Measurements from ENCODE around the gene OLFML2B.
A peak's percentile ranks its signal among the peaks of the same experiment; 100 is the strongest.

Gene OLFML2B

GRCh38 chr1:162023547-162024501 lies at the start of gene OLFML2B:
Gene OLFML2B (minus strand): TSS chr1:162023869. CDS start chr1:162023430, 439 bp downstream.
- POLR2A ChIA-PET: interaction anchor here (0.9 to 1.3 kb wide), 4 partner anchors 9 to 274 kb away, joined by 3 to 12 read pairs (median 3); partner anchors contain the start of gene DUSP12
- Histone ChIP-seq H3K27ac (ENCODE audit: extremely low read depth, low read depth, low read length) (no peak within 1 kb of the TSS; the same call in 1 of the 2 replicates), H3K36me3 (ENCODE audit: control insufficient read depth in 2 of 2, insufficient read depth in 1 of 2, low read length in 2 of 2) (no peaks in the 10 kb centered on the region), H3K4me1 (ENCODE audit: control insufficient read depth, insufficient read depth, low read length) (peaks cover 12% of the 10 kb centered on the region), H3K4me3 (ENCODE audit: low read depth, low read length) (peak within 1 kb of the TSS; percentile 43), H3K9me3 (ENCODE audit: control insufficient read depth, insufficient read depth, low read depth, low read length) (no peaks in the 10 kb centered on the region)
- CTCF ChIA-PET: interaction anchor here (0.5 to 4.2 kb wide), 12 partner anchors 12 to 481 kb away, joined by 3 to 30 read pairs (median 4); no protein-coding TSS in a partner anchor
- no peak for TF ChIP-seq ZNF558 (tag by site-specific recombination; IDR thresholded peaks at IDR 0.05)
- TF ChIP-seq ZFP69B (tag by site-specific recombination; IDR thresholded peaks at IDR 0.05): 0 out of 2 replicates have a peak, but pooled peaks have one; percentile 18
- TF ChIP-seq, protein P1, sequence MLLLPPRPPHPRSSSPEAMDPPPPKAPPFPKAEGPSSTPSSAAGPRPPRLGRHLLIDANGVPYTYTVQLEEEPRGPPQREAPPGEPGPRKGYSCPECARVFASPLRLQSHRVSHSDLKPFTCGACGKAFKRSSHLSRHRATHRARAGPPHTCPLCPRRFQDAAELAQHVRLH (tag by site-specific recombination; IDR thresholded peaks at IDR 0.05): no peak
- no peak for TF ChIP-seq GFI1B (tag by site-specific recombination; IDR thresholded peaks at IDR 0.05)
- no peak for TF ChIP-seq ZNF621 (tag by site-specific recombination; IDR thresholded peaks at IDR 0.05)
- TF ChIP-seq ZNF362 (tag by site-specific recombination; IDR thresholded peaks at IDR 0.05): no peak
- TF ChIP-seq ZIC2 (tag by site-specific recombination; IDR thresholded peaks at IDR 0.05): peak; percentile 90
- TF ChIP-seq ZNF514 (tag by site-specific recombination; IDR thresholded peaks at IDR 0.05): no peak
- no peak for TF ChIP-seq ZNF518A (tag by site-specific recombination; conservative IDR thresholded peaks at IDR 0.05; ENCODE audit: low read depth)
- no peak for TF ChIP-seq ZNF311 (tag by site-specific recombination; IDR thresholded peaks at IDR 0.05; ENCODE audit: borderline replicate concordance)
- no peak for TF ChIP-seq ZNF155 (tag by site-specific recombination; IDR thresholded peaks at IDR 0.05)
- TF ChIP-seq ZNF211 (tag by site-specific recombination; IDR thresholded peaks at IDR 0.05; ENCODE audit: low read depth): no peak
- TF ChIP-seq, protein P2, sequence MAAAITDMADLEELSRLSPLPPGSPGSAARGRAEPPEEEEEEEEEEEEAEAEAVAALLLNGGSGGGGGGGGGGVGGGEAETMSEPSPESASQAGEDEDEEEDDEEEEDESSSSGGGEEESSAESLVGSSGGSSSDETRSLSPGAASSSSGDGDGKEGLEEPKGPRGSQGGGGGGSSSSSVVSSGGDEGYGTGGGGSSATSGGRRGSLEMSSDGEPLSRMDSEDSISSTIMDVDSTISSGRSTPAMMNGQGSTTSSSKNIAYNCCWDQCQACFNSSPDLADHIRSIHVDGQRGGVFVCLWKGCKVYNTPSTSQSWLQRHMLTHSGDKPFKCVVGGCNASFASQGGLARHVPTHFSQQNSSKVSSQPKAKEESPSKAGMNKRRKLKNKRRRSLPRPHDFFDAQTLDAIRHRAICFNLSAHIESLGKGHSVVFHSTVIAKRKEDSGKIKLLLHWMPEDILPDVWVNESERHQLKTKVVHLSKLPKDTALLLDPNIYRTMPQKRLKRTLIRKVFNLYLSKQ (tag by site-specific recombination; IDR thresholded peaks at IDR 0.05; ENCODE audit: borderline replicate concordance): no peak
- no peak for TF ChIP-seq ZNF707 (tag by site-specific recombination; IDR thresholded peaks at IDR 0.05)
- TF ChIP-seq ZFP3 (tag by site-specific recombination; IDR thresholded peaks at IDR 0.05; ENCODE audit: low read depth): no peak
- TF ChIP-seq ZNF843 (tag by site-specific recombination; IDR thresholded peaks at IDR 0.05): no peak
- no peak for TF ChIP-seq ZNF214 (tag by site-specific recombination; IDR thresholded peaks at IDR 0.05; ENCODE audit: borderline replicate concordance)
- no peak for TF ChIP-seq KLF10 (tag by site-specific recombination; IDR thresholded peaks at IDR 0.05)
- TF ChIP-seq ZNF624 (tag by site-specific recombination; IDR thresholded peaks at IDR 0.05): no peak
- TF ChIP-seq ZNF169 (tag by site-specific recombination; IDR thresholded peaks at IDR 0.05): no peak
- no peak for TF ChIP-seq ZNF324 (tag by site-specific recombination; IDR thresholded peaks at IDR 0.05)
- no peak for TF ChIP-seq ZNF596 (tag by site-specific recombination; IDR thresholded peaks at IDR 0.05)
- TF ChIP-seq TRIM28 (IDR thresholded peaks at IDR 0.05; ENCODE audit: borderline replicate concordance, low read length): 0 out of 2 replicates have a peak, but pooled peaks have one; percentile 35
- TF ChIP-seq ZBTB26 (tag by site-specific recombination; optimal IDR thresholded peaks at IDR 0.05): peak; percentile 96
- peak; percentile 45; the same call in 1 of the 2 replicates for TF ChIP-seq ZNF610 (tag by site-specific recombination; IDR thresholded peaks at IDR 0.05; ENCODE audit: borderline replicate concordance)
- TF ChIP-seq SP7 (tag by site-specific recombination; IDR thresholded peaks at IDR 0.05): no peak
- TF ChIP-seq, protein P3, sequence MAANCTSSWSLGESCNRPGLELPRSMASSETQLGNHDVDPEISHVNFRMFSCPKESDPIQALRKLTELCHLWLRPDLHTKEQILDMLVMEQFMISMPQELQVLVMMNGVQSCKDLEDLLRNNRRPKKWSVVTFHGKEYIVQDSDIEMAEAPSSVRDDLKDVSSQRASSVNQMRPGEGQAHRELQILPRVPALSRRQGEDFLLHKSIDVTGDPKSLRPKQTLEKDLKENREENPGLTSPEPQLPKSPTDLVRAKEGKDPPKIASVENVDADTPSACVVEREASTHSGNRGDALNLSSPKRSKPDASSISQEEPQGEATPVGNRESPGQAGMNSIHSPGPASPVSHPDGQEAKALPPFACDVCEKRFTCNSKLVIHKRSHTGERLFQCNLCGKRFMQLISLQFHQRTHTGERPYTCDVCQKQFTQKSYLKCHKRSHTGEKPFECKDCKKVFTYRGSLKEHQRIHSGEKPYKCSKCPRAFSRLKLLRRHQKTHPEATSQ (tag by site-specific recombination; IDR thresholded peaks at IDR 0.05): 0 out of 2 replicates have a peak, but pooled peaks have one; percentile 10

All from HEK293 (cell line).